HEK293T (cell line): ENCODE results near the gene TRAPPC12.
A peak's percentile ranks its signal among the peaks of the same experiment; 100 is the strongest.
"Not testable (repeated sequence)": the region's sequence is repeated elsewhere in the genome, so short reads cannot be mapped to it uniquely, and the experiment has no call there.

ENCODE experiments used
- CTCF ChIA-PET: fragments of 350-600 bp; formaldehyde crosslinking; extraction: SDS; loops from one replicate; lab custom pipeline; 2021; ENCODE audit warnings: antibody characterized with exemption, inconsistent platforms; lab: Yijun Ruan, JAX
- POLR2A ChIA-PET: fragments of 350-600 bp; formaldehyde crosslinking; extraction: SDS; loops from one replicate; lab custom pipeline; 2020; ENCODE audit warnings: antibody characterized with exemption, inconsistent platforms; lab: Yijun Ruan, JAX
- DNase-seq: peaks from one replicate; pipeline ENCODE4 v3.0.0; 2012; ENCODE audit warnings: mixed read lengths; ENCODE audit errors: extremely low spot score
- ARNT ChIP-seq: fragments of 450-650 bp; IDR thresholded peaks from 2 replicates; pipeline ENCODE4 v1.6.1; 2017; ENCODE audit warnings: mild to moderate bottlenecking
- BHLHE40 ChIP-seq: fragments of 450-650 bp; IDR thresholded peaks from 2 replicates; pipeline ENCODE4 v1.6.1; 2016; ENCODE audit warnings: mild to moderate bottlenecking, moderate library complexity, borderline replicate concordance
- CTBP1 ChIP-seq: fragments of 450-650 bp; IDR thresholded peaks from 2 replicates; pipeline ENCODE4 v1.6.1; 2016; ENCODE audit warnings: borderline replicate concordance
- ELF4 ChIP-seq: fragments of 450-650 bp; IDR thresholded peaks from 2 replicates; pipeline ENCODE4 v1.6.1; 2017; ENCODE audit warnings: antibody characterized with exemption
- FOXA1 ChIP-seq: fragments of 450-650 bp; IDR thresholded peaks from 2 replicates; pipeline ENCODE4 v1.6.1; 2016; ENCODE audit warnings: mild to moderate bottlenecking
- FOXK2 ChIP-seq: fragments of 450-650 bp; IDR thresholded peaks from 2 replicates; pipeline ENCODE4 v1.6.1; 2016; ENCODE audit warnings: mild to moderate bottlenecking
- FOXM1 ChIP-seq: fragments of 450-650 bp; IDR thresholded peaks from 2 replicates; pipeline ENCODE4 v1.6.1; 2017; ENCODE audit warnings: mild to moderate bottlenecking, borderline replicate concordance
- HDGF ChIP-seq: fragments of 450-650 bp; IDR thresholded peaks from 2 replicates; pipeline ENCODE4 v1.6.1; 2017; ENCODE audit warnings: antibody characterized with exemption, borderline replicate concordance
- L3MBTL2 ChIP-seq: fragments of 450-650 bp; conservative IDR thresholded peaks from 2 replicates; pipeline ENCODE4 v1.6.1; 2016; ENCODE audit warnings: mild to moderate bottlenecking
- LEF1 ChIP-seq: fragments of 450-650 bp; IDR thresholded peaks from 2 replicates; pipeline ENCODE4 v1.6.1; 2017; ENCODE audit warnings: mild to moderate bottlenecking, borderline replicate concordance
- NFRKB ChIP-seq: fragments of 450-650 bp; IDR thresholded peaks from 2 replicates; pipeline ENCODE4 v1.6.1; 2016; ENCODE audit warnings: mild to moderate bottlenecking, moderate library complexity
- SP1 ChIP-seq: fragments of 450-650 bp; IDR thresholded peaks from 2 replicates; pipeline ENCODE4 v1.6.1; 2017
- SUZ12 ChIP-seq: fragments of 450-650 bp; IDR thresholded peaks from 2 replicates; pipeline ENCODE4 v1.6.1; 2016; ENCODE audit warnings: mild to moderate bottlenecking
- TARDBP ChIP-seq: fragments of 450-650 bp; IDR thresholded peaks from 2 replicates; pipeline ENCODE4 v1.6.1; 2016
- ZNF384 ChIP-seq: fragments of 450-650 bp; IDR thresholded peaks from 2 replicates; pipeline ENCODE4 v1.6.1; 2016
- TF ChIP-seq, protein P1 (sequence below): fragments of 450-650 bp; IDR thresholded peaks from 2 replicates; pipeline ENCODE4 v1.6.1; 2016

Gene TRAPPC12

DNA sequence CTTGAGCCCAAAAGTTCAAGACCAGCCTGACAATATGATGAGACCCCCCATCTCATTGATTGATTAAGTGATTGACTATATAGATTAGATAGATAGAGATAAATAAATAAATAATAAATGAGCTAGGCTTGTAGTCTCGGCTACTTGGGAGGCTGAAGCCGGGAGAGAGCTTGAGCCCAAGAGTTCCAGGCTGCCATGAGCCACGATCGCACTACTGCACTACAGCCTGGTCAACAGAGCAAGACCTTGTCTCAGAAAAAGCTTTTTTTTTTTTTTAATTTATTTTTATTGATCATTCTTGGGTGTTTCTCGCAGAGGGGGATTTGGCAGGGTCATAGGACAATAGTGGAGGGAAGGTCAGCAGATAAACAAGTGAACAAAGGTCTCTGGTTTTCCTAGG, 14.3 kb upstream of the TRAPPC12 start:
- ChIA-PET POLR2A (no interaction called here), CTCF (no interaction called here)
- DNase-seq = no peak
- TF ChIP-seq CTBP1 (no peak), LEF1 (no peak), ELF4 (no peak)

DNA sequence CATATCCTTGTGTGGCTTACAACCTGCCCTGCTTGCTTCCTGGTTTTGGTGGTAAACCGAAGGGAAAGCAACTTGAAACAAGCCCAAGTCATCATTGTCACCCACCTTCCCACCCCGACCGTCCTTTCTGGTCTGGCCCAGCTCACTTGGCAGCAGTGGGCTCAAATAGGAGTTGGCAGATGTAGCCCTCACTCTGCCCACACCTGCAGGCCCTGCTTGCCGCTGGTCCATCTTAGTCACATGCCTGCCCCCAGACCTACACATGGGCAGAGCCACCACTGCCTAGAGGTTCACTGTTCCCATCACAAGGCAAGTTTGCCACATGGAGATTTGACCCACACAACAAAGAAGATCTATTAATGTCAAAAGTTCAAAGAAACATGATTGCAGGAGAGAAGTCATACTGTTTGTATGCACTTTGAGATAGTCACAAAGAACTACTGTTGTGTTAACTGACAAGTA, 11.2 kb upstream of the TRAPPC12 start:
- no peak for DNase-seq
- ChIA-PET CTCF (no interaction called here), POLR2A (no interaction called here)
- no peak for TF ChIP-seq FOXK2
- no peak for TF ChIP-seq ARNT
- TF ChIP-seq, protein P1, sequence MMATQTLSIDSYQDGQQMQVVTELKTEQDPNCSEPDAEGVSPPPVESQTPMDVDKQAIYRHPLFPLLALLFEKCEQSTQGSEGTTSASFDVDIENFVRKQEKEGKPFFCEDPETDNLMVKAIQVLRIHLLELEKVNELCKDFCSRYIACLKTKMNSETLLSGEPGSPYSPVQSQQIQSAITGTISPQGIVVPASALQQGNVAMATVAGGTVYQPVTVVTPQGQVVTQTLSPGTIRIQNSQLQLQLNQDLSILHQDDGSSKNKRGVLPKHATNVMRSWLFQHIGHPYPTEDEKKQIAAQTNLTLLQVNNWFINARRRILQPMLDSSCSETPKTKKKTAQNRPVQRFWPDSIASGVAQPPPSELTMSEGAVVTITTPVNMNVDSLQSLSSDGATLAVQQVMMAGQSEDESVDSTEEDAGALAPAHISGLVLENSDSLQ = no peak
- no peak for TF ChIP-seq SP1
- no peak for TF ChIP-seq NFRKB
- TF ChIP-seq ZNF384 = no peak
- TF ChIP-seq L3MBTL2 = no peak
- TF ChIP-seq LEF1 = no peak
- TF ChIP-seq ELF4 = no peak
- no peak for TF ChIP-seq CTBP1
- TF ChIP-seq SUZ12 = no peak
- TF ChIP-seq TARDBP = no peak
- no peak for TF ChIP-seq BHLHE40
- TF ChIP-seq FOXM1 = no peak
- no peak for TF ChIP-seq FOXA1
- no peak for TF ChIP-seq HDGF

DNA sequence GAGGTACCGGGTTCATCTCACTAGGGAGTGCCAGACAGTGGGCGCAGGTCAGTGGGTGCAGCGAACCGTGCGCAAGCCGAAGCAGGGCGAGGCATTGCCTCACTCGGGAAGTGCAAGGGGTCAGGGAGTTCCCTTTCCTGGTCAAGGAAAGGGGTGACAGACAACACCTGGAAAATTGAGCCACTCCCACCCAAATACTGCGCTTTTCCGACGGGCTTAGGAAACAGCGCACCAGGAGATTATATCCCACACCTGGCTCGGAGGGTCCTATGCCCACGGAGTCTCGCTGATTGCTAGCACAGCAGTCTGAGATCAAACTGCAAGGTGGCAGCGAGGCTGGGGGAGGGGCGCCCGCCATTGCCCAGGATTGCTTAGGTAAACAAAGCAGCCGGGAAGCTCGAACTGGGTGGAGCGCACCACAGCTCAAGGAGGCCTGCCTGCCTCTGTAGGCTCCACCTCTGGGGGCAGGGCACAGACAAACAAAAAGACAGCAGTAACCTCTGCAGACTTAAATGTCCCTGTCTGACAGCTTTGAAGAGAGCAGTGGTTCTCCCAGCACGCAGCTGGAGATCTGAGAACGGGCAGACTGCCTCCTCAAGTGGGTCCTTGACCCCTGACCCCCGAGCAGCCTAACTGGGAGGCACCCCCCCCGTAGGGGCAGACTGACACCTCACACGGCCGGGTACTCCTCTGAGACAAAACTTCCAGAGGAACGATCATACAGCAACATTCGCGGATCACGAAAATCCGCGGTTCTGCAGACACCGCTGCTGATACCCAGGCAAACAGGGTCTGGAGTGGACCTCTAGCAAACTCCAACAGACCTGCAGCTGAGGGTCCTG, 9.9 kb upstream of the TRAPPC12 start:
- DNase-seq = not testable (repeated sequence)

DNA sequence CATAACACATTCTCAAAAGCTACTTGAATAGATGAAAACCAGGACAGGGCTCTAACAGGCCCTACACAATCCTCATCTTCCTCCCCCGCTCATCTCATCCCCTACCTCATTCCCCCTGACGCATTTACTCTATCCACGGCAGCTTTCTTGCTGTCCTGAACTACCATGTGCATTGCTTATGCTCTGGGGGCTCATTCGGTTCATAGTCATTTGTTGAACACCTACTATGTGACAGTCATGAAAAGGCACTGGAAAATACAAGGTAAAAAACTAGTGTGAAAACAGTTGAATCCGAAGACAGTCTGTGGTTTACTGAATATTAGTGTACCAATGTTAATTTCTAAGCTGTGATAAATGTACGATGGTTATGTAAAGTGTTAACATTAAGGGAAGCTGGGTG, 2.7 kb upstream of the TRAPPC12 start:
- no peak for DNase-seq
- ChIA-PET CTCF (no interaction called here), POLR2A (no interaction called here)

More for the DNA sequence above, 9.9 kb upstream of the TRAPPC12 start:
- CTCF ChIA-PET, POLR2A ChIA-PET: not testable (repeated sequence)

DNA sequence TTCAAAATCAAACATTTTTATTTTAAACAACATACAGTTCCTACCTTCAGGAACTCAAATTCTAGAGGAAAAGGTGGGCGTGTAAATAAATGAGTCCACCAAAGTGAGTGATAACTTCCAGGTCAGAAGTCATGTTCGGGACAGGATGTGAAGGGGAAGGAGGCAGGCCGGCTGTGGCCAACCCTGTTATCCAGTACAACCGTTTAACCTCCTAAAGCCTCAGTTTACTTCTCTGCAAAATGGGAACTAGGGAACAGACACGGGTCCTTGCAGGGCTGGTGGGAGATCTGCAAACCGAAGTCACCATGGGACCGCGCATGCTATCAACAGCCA, 2.2 kb upstream of the TRAPPC12 start:
- POLR2A ChIA-PET = interaction anchor here (1.0 kb wide), 1 partner anchor 9 kb away, joined by 9 read pairs; no protein-coding TSS in a partner anchor
- CTCF ChIA-PET = interaction anchor here (0.6 kb wide), 1 partner anchor 977 kb away, joined by 3 read pairs; no protein-coding TSS in a partner anchor
- no peak for TF ChIP-seq SUZ12
- TF ChIP-seq FOXK2 = no peak
- DNase-seq = peak; percentile 44

More for the DNA sequence above, 2.7 kb upstream of the TRAPPC12 start:
- TF ChIP-seq FOXK2 (no peak), HDGF (no peak), ELF4 (no peak)

DNA sequence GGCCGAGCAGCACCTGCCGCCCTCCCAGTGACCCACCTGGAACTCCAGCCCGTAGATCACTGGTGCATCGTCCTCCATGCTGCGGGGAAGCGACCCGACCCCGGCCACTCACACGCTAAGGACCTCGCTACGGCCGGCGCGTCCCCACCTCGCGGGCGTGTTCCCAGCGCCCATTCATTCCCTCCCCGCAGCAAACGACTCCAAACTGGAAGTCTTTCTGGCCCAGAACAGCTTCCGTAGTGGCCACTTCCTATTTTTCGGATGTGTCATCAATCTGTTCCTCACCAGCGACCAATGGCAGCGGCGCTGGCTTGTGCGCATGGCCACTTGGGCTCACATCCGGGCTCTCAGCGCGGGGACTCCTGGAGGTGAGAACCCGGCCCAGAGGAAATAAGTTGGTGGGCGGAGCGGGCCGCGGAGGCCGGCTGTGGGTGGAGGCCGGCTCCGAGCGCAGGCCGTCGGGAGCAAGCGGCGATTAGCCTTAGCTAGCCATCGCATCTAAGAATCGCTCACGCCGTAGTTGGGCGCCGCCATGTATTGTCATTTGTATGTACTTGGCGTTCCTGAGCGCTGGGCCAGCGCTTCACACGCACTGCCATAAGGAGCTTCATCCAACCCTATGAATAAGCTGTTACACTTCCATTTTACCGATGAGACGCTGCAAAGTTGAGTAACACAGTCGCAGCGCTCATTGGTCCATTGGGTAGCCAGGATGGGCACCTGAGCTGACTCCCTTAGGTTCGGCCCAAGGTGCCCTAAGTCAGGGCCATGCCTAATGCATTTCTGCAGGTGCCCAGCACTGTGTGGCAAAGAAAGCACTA, 1.7 kb upstream of the TRAPPC12 start, which contains the start of gene EIPR1:
Gene EIPR1, minus strand, starts transcription at position 207 of the 821 bp plus-strand sequence. Its CDS starts 129 bp downstream, at position 78.
- TF ChIP-seq, protein P1 = peak; percentile 67
- peak; percentile 78 for TF ChIP-seq ELF4
- peak; percentile 94 for TF ChIP-seq L3MBTL2
- TF ChIP-seq SUZ12 = no peak
- DNase-seq = peak; percentile 92
- CTCF ChIA-PET = interaction anchor here (0.6 kb wide), 1 partner anchor 976 kb away, joined by 3 read pairs; no protein-coding TSS in a partner anchor
- POLR2A ChIA-PET = interaction anchor here (1.0 to 1.9 kb wide), 2 partner anchors 9 to 22 kb away, joined by 6 to 9 read pairs; no protein-coding TSS in a partner anchor

DNA sequence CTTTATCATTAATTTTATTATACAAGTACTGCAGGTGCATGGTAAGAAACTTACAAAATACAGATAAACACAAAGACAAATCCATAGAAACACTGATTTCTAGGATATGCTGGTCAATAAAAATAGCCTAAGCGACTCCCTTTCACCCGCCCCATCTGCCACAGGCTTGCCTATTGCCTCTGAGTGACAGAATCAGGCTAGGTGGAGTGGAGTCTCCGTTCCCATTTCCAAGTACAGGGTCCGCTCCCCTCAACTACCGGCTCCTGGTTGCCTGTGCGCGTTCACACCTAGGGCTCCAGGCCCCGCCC, 201 bp upstream of the TRAPPC12 start:
- POLR2A ChIA-PET = interaction anchor here (0.7 to 1.9 kb wide), 9 partner anchors 13 to 500 kb away, joined by 3 to 6 read pairs (median 3); no protein-coding TSS in a partner anchor

More for the DNA sequence above, 201 bp upstream of the TRAPPC12 start:
- TF ChIP-seq ELF4 (no peak), L3MBTL2 (no peak)
- CTCF ChIA-PET = no interaction called here
- no peak for DNase-seq
